HCT116 (cell line): ENCODE data around the gene PREX1. TPM values are rescaled to one million over a fixed set of nuclear protein-coding genes. Genes with fewer than 3 reads are reported as not detected.

Experiments used
- ATAC-seq: fragments of 200-7000 bp; cut with Tn5 transposase; 2 replicates; pipeline ENCODE4 v1.9.1; 2020; ENCODE audit warnings: mild to moderate bottlenecking, moderate library complexity
- BruUV-seq: library from RNA; stranded (reverse); fragments of 400-500 nt; replicated peaks from 2 replicates; lab custom pipeline; 2021; lab: Mats Ljungman, UMichigan
- CTCF ChIA-PET: fragments of 300-600 bp; sonication (Branson Sonifier 250); formaldehyde crosslinking; loops from one replicate; lab custom pipeline; 2021; ENCODE audit warnings: antibody characterized with exemption; lab: Charles Lee
- POLR2A ChIA-PET: fragments of 300-600, 350-600 bp; sonication (Branson Sonifier 250); formaldehyde crosslinking; loops from one replicate; lab custom pipeline; 2021; ENCODE audit warnings: antibody characterized with exemption; lab: Charles Lee
- RAD21 ChIA-PET, 2 experiments: fragments of 300-600 bp; sonication (Branson Sonifier 250); formaldehyde crosslinking; loops; one replicate each; lab custom pipeline; 2023; ENCODE audit warnings: low total read pairs in 2 of 2; ENCODE audit not compliant: uncharacterized antibody in 2 of 2, unreplicated experiment in 2 of 2, low non-redundant PET in 1 of 2; lab: Charles Lee
- DNase-seq: peaks from one replicate; pipeline ENCODE4 v3.0.0-alpha.2; 2010; ENCODE audit warnings: low read depth, low spot score
- H2AFZ ChIP-seq: fragments of 200-600 bp; shearing (Covaris generic), sonication (generic); 2 replicates; pipeline ENCODE4 v1.6.1; 2017; ENCODE audit warnings: low read depth, mixed run types, mixed read lengths, antibody characterized with exemption, low read length; ENCODE audit not compliant: poor library complexity, severe bottlenecking
- H3K27ac ChIP-seq: 2 replicates; pipeline ENCODE4 v1.5.1; 2012; ENCODE audit warnings: low read depth, low read length
- H3K27me3 ChIP-seq: fragments of 200-600 bp; sonication (generic); 2 replicates; pipeline ENCODE4 v1.6.1; 2016; ENCODE audit warnings: mixed run types, low read length, mixed read lengths; ENCODE audit not compliant: insufficient read depth
- H3K36me3 ChIP-seq, 2 experiments: fragments of 200-500 bp in 1 of 2; fragments of 200-600 bp in 1 of 2; sonication (Bioruptor generic) in 1 of 2; sonication (generic) in 1 of 2; 2 replicates each; pipeline versions ENCODE4 v1.5.1 to v1.6.1; 2014 to 2016; ENCODE audit warnings: low read length in 2 of 2, inconsistent platforms in 1 of 2, mixed read lengths in 1 of 2, mixed run types in 1 of 2; ENCODE audit not compliant: insufficient read depth in 2 of 2, control insufficient read depth in 1 of 2
- H3K4me1 ChIP-seq, 2 experiments: fragments of 200-600 bp in 1 of 2; sonication (generic) in 1 of 2; 2 replicates each; pipeline versions ENCODE4 v1.5.1 to v1.6.1; 2012 to 2017; ENCODE audit warnings: low read length in 2 of 2, inconsistent platforms in 1 of 2, mild to moderate bottlenecking in 1 of 2, mixed read lengths in 1 of 2, mixed run types in 1 of 2, moderate library complexity in 1 of 2; ENCODE audit not compliant: insufficient read depth in 2 of 2, control insufficient read depth in 1 of 2
- H3K4me2 ChIP-seq: fragments of 200-600 bp; sonication (generic); 2 replicates; pipeline ENCODE4 v1.6.1; 2017; ENCODE audit warnings: mixed run types, low read length, mixed read lengths
- H3K4me3 ChIP-seq, 2 experiments: fragments of 200-600 bp in 1 of 2; sonication (generic) in 1 of 2; replicated peaks in 1 of 2; 2 replicates each; pipeline ENCODE4 v1.5.1; 2011 to 2016; ENCODE audit warnings: low read length in 2 of 2, control low read depth in 1 of 2, low read depth in 1 of 2, mild to moderate bottlenecking in 1 of 2, mixed read lengths in 1 of 2, mixed run types in 1 of 2
- H3K79me2 ChIP-seq: fragments of 200-600 bp; sonication (generic); 2 replicates; pipeline ENCODE4 v1.6.1; 2017; ENCODE audit warnings: mild to moderate bottlenecking, mixed run types, low read length, moderate library complexity, mixed read lengths; ENCODE audit not compliant: insufficient read depth
- H3K9ac ChIP-seq: fragments of 200-600 bp; sonication (generic); 2 replicates; pipeline ENCODE4 v1.6.1; 2016; ENCODE audit warnings: low read length, mixed read lengths
- H3K9me2 ChIP-seq: fragments of 200-600 bp; sonication (generic), shearing (Covaris generic); 2 replicates; pipeline ENCODE4 v1.6.1; 2017; ENCODE audit warnings: mixed run types, mild to moderate bottlenecking, moderate library complexity; ENCODE audit not compliant: insufficient read depth
- H3K9me3 ChIP-seq, 2 experiments: fragments of 200-500 bp in 1 of 2; fragments of 200-600 bp in 1 of 2; sonication (Bioruptor generic) in 1 of 2; sonication (generic) in 1 of 2; 2 replicates each; pipeline ENCODE4 v1.6.1; 2014 to 2017; ENCODE audit warnings: low read length in 2 of 2, mixed read lengths in 2 of 2, inconsistent platforms in 1 of 2, low read depth in 1 of 2, mild to moderate bottlenecking in 1 of 2, mixed run types in 1 of 2, moderate library complexity in 1 of 2; ENCODE audit not compliant: control insufficient read depth in 1 of 2, insufficient read depth in 1 of 2
- H4K20me1 ChIP-seq: fragments of 200-600 bp; sonication (generic), shearing (Covaris generic); 2 replicates; pipeline ENCODE4 v1.6.1; 2017; ENCODE audit warnings: mixed run types, mild to moderate bottlenecking, moderate library complexity; ENCODE audit not compliant: insufficient read depth
- CBX3 ChIP-seq: IDR thresholded peaks from 2 replicates; pipeline ENCODE4 v1.6.1; 2012; ENCODE audit warnings: low read depth
- CEBPB ChIP-seq: IDR thresholded peaks from 2 replicates; pipeline ENCODE4 v1.6.1; 2012; ENCODE audit warnings: low read depth
- EGR1 ChIP-seq: IDR thresholded peaks from 2 replicates; pipeline ENCODE4 v1.6.1; 2012; ENCODE audit warnings: low read depth
- EZH2 ChIP-seq: fragments of 200-600 bp; sonication (generic); IDR thresholded peaks from 2 replicates; pipeline ENCODE4 v1.6.1; 2017; ENCODE audit warnings: antibody characterized with exemption, mixed run types
- EZH2phosphoT487 ChIP-seq: fragments of 200-600 bp; IDR thresholded peaks from 2 replicates; pipeline ENCODE4 v1.6.1; 2018; ENCODE audit warnings: antibody characterized with exemption, borderline replicate concordance
- POLR2A ChIP-seq: IDR thresholded peaks from 2 replicates; pipeline ENCODE4 v1.7.0; 2011; ENCODE audit warnings: borderline replicate concordance; ENCODE audit not compliant: insufficient read depth, insufficient read length; ENCODE audit errors: extremely low read depth
- POLR2AphosphoS5 ChIP-seq: IDR thresholded peaks from 2 replicates; pipeline ENCODE4 v1.6.1; 2011; ENCODE audit warnings: mild to moderate bottlenecking, low read depth, low read length, moderate library complexity
- RAD21 ChIP-seq: IDR thresholded peaks from 2 replicates; pipeline ENCODE4 v1.6.1; 2012; ENCODE audit warnings: low read depth, mild to moderate bottlenecking
- SIN3A ChIP-seq: IDR thresholded peaks from 2 replicates; pipeline ENCODE4 v1.6.1; 2012; ENCODE audit warnings: low read depth
- SP1 ChIP-seq: IDR thresholded peaks from 2 replicates; pipeline ENCODE4 v1.6.1; 2012; ENCODE audit warnings: low read depth
- TCF7L2 ChIP-seq: IDR thresholded peaks from 2 replicates; pipeline ENCODE4 v1.7.0; 2011; ENCODE audit warnings: borderline replicate concordance, inconsistent platforms; ENCODE audit not compliant: insufficient read depth, insufficient read length; ENCODE audit errors: extremely low read depth
- YY1 ChIP-seq: IDR thresholded peaks from 2 replicates; pipeline ENCODE4 v1.6.1; 2011; ENCODE audit warnings: low read length, low read depth, moderate library complexity, mild to moderate bottlenecking; ENCODE audit not compliant: insufficient replicate concordance; ENCODE audit errors: extremely low read depth
- ZFX ChIP-seq: fragments of 450-650 bp; IDR thresholded peaks from 2 replicates; pipeline ENCODE4 v1.6.1; 2017
- ZNF274 ChIP-seq: fragments of 200-500 bp; sonication (Bioruptor generic); IDR thresholded peaks from 2 replicates; pipeline ENCODE4 v1.6.1; 2014; ENCODE audit warnings: mild to moderate bottlenecking, low read depth, low read length, inconsistent platforms
- intact Hi-C: fragments of 100-400 bp; cut with micrococcal nuclease; formaldehyde crosslinking; loops from 2 replicates; pipeline ENCODE4 v1.10.0; 2022
- total RNA-seq: library from RNA; stranded (reverse); gene quantifications from one replicate; pipeline ENCODE4 v1.2.1, GENCODE V29; 2021; ENCODE audit not compliant: unreplicated experiment
- TF ChIP-seq, protein P1 (sequence below): IDR thresholded peaks from 2 replicates; pipeline ENCODE4 v1.6.1; 2012; ENCODE audit warnings: low read depth
- TF ChIP-seq, protein P2 (sequence below): IDR thresholded peaks from 2 replicates; pipeline ENCODE4 v1.6.1; 2012
- TF ChIP-seq, protein P3 (sequence below), 3 experiments: fragments of 200-600 bp in 1 of 3; sonication (generic) in 1 of 3; IDR thresholded peaks in 2 of 3; conservative IDR thresholded peaks in 1 of 3; 2 replicates each; pipeline ENCODE4 v1.5.1; 2012 to 2017; ENCODE audit warnings: low read depth in 2 of 3, low read length in 2 of 3, antibody characterized with exemption in 1 of 3, borderline replicate concordance in 1 of 3, control low read depth in 1 of 3, mild to moderate bottlenecking in 1 of 3, mixed read lengths in 1 of 3, mixed run types in 1 of 3, moderate library complexity in 1 of 3; ENCODE audit not compliant: insufficient read depth in 1 of 3

PREX1 gene
- total RNA-seq, 1 experiment from 2014 or later: 6.1 TPM

DNA sequence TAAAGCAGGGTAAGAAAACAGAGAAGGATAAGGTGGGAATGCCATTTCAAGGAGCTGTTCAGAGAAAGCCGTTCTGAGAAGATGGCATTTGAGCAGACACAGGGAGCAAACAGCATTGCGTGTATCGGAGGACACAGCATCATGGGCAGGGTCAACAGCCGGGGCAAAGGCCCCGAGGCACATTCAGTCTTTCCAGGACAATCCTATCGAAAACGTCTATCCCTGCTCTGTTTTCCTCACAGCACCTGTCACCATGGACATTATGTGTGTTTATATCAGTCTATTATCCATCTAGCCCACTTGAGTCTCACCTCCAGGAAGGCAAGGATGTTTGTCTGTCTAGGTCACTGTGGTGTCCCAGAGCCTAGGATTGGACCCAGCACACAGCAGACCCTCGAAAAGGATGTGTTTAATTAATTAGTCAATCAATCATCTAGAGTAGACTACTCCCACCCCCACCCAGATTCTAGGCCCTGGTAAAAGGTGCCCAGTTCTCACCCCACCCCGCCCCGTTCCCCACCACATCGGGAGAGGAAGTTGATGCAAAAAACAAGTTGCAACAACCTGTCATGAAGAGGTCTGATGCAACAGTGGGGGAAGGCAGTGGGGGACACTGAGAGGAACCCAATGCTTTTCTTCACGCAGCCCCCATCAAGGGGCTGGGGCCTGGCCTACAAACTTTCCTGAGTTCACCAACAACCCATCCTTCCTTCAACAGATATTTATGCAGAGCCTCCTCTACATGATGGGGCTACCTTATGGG lies 66.6 kb downstream of the PREX1 start:
- Histone ChIP-seq H2AFZ (no peak overlapping the region), H3K4me2 (no peak overlapping the region), H4K20me1 (no peaks in the 10 kb centered on the region), H3K4me3 (no peak overlapping the region), H3K27me3 (no peaks in the 10 kb centered on the region), H3K4me1 (peaks cover 0 to 7% of the 10 kb centered on the region in 2 experiments; a peak in 2 of 4 replicates), H3K79me2 (no peaks in the 10 kb centered on the region), H3K9me2 (no peaks in the 10 kb centered on the region), H3K36me3 (no peaks in the 10 kb centered on the region), H3K9ac (no peak overlapping the region), H3K9me3 (no peaks in the 10 kb centered on the region), H3K27ac (no peak overlapping the region)
- DNase-seq (no peak), ATAC-seq (no peak)
- intact Hi-C loops: no loop called here
- BruUV-seq: no TSS peak
- RAD21 ChIA-PET: no interaction called here
- no peak for TF ChIP-seq RAD21
- no peak for TF ChIP-seq CEBPB
- TF ChIP-seq, protein P1, sequence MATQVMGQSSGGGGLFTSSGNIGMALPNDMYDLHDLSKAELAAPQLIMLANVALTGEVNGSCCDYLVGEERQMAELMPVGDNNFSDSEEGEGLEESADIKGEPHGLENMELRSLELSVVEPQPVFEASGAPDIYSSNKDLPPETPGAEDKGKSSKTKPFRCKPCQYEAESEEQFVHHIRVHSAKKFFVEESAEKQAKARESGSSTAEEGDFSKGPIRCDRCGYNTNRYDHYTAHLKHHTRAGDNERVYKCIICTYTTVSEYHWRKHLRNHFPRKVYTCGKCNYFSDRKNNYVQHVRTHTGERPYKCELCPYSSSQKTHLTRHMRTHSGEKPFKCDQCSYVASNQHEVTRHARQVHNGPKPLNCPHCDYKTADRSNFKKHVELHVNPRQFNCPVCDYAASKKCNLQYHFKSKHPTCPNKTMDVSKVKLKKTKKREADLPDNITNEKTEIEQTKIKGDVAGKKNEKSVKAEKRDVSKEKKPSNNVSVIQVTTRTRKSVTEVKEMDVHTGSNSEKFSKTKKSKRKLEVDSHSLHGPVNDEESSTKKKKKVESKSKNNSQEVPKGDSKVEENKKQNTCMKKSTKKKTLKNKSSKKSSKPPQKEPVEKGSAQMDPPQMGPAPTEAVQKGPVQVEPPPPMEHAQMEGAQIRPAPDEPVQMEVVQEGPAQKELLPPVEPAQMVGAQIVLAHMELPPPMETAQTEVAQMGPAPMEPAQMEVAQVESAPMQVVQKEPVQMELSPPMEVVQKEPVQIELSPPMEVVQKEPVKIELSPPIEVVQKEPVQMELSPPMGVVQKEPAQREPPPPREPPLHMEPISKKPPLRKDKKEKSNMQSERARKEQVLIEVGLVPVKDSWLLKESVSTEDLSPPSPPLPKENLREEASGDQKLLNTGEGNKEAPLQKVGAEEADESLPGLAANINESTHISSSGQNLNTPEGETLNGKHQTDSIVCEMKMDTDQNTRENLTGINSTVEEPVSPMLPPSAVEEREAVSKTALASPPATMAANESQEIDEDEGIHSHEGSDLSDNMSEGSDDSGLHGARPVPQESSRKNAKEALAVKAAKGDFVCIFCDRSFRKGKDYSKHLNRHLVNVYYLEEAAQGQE: no peak
- TF ChIP-seq POLR2AphosphoS5: no peak
- no peak for TF ChIP-seq YY1
- TF ChIP-seq, protein P2, sequence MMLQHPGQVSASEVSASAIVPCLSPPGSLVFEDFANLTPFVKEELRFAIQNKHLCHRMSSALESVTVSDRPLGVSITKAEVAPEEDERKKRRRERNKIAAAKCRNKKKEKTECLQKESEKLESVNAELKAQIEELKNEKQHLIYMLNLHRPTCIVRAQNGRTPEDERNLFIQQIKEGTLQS: no peak
- no peak for TF ChIP-seq EZH2phosphoT487
- TF ChIP-seq ZNF274: no peak
- TF ChIP-seq ZFX: no peak
- no peak for TF ChIP-seq SIN3A
- no peak for TF ChIP-seq EGR1
- TF ChIP-seq TCF7L2: no peak
- no peak for TF ChIP-seq SP1
- TF ChIP-seq EZH2: no peak
- TF ChIP-seq, protein P3, sequence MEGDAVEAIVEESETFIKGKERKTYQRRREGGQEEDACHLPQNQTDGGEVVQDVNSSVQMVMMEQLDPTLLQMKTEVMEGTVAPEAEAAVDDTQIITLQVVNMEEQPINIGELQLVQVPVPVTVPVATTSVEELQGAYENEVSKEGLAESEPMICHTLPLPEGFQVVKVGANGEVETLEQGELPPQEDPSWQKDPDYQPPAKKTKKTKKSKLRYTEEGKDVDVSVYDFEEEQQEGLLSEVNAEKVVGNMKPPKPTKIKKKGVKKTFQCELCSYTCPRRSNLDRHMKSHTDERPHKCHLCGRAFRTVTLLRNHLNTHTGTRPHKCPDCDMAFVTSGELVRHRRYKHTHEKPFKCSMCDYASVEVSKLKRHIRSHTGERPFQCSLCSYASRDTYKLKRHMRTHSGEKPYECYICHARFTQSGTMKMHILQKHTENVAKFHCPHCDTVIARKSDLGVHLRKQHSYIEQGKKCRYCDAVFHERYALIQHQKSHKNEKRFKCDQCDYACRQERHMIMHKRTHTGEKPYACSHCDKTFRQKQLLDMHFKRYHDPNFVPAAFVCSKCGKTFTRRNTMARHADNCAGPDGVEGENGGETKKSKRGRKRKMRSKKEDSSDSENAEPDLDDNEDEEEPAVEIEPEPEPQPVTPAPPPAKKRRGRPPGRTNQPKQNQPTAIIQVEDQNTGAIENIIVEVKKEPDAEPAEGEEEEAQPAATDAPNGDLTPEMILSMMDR (IDR thresholded peaks at IDR 0.05 in 2 of 3, conservative IDR thresholded peaks at IDR 0.05 in 1 of 3; ENCODE audit: borderline replicate concordance in 1 of 3, insufficient read depth in 1 of 3, low read depth in 2 of 3, low read length in 2 of 3): no peak
- no peak for TF ChIP-seq CBX3
- TF ChIP-seq POLR2A: no peak
- POLR2A ChIA-PET: no interaction called here
- CTCF ChIA-PET: no interaction called here
